Measurements from ENCODE around the gene CDKN1B.

CDKN1B gene

DNA sequence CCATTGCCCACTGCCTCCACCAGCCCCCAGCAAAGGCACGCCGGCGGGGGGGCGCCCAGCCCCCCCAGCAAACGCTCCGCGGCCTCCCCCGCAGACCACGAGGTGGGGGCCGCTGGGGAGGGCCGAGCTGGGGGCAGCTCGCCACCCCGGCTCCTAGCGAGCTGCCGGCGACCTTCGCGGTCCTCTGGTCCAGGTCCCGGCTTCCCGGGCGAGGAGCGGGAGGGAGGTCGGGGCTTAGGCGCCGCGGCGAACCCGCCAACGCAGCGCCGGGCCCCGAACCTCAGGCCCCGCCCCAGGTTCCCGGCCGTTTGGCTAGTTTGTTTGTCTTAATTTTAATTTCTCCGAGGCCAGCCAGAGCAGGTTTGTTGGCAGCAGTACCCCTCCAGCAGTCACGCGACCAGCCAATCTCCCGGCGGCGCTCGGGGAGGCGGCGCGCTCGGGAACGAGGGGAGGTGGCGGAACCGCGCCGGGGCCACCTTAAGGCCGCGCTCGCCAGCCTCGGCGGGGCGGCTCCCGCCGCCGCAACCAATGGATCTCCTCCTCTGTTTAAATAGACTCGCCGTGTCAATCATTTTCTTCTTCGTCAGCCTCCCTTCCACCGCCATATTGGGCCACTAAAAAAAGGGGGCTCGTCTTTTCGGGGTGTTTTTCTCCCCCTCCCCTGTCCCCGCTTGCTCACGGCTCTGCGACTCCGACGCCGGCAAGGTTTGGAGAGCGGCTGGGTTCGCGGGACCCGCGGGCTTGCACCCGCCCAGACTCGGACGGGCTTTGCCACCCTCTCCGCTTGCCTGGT, at the start of gene CDKN1B:
Gene CDKN1B (plus strand): TSS at position 576 of the 793 bp plus-strand sequence. CDS start 472 bp downstream, outside the sequence.
- peak within 1 kb of the TSS; percentile 99 for H3K9ac ChIP-seq (ENCODE audit: insufficient read length, low read depth)
- no peaks in the 10 kb centered on the region for H3K9me3 ChIP-seq (ENCODE audit: insufficient read depth, low read length)
- peaks cover 16% of the 10 kb centered on the region for H3K27me3 ChIP-seq (ENCODE audit: insufficient read depth, insufficient read length)
- peaks cover 16% of the 10 kb centered on the region for H3K4me1 ChIP-seq (ENCODE audit: insufficient read depth, insufficient read length)
- H3K36me3 ChIP-seq (ENCODE audit: insufficient read depth, insufficient read length, low read length): peaks cover 32% of the 10 kb centered on the region
- peak within 1 kb of the TSS; percentile 95 for H3K4me3 ChIP-seq (ENCODE audit: insufficient read length, low read depth)
- peak; percentile 93 for DNase-seq (ENCODE audit: low read depth, low spot score)
- TF ChIP-seq ZNF274 (IDR thresholded peaks at IDR 0.05; ENCODE audit: low read depth, low read length): no peak
- peak; percentile 76 for TF ChIP-seq YY1 (IDR thresholded peaks at IDR 0.05; ENCODE audit: insufficient read depth, insufficient read length)

DNA sequence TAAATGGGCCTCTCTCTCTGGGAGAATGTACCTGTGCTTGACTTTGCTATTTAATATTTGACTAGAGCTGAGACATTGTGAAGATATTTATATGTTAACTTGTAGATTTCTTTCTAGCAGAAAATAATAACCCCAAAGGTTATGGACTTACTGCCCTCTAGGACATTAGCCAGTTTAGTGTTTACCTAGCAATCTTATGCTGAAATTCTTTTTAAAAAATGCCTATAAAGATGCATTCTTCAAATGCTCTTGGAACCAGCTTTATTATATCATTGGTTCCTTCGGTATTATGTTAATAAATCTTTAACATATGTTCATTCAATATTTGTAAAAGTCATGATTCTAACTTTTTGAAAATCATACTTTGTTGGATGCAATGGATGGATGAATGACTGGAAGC, 49.2 kb upstream of the CDKN1B start:
- H3K4me3 ChIP-seq (ENCODE audit: insufficient read length, low read depth): no peak overlapping the region

DNA sequence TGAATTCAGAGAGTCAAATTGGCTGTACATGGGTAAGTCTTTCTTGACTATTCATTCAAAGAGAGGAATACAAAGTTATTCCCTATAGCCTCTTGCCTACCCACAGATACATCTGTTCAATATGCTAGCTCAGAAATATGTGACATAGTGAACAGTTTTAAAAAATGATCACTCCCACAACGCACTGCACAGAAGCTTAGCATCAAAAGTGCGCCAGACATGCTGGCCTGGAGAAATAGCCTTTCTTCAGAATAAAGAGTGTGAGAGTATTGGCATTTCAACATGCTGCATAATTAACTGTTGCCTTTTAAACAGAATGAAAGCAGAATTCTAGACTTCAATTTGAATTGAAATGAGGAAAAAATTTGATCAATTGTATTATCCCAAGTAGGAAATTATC, 48.1 kb upstream of the CDKN1B start:
- peaks cover 2% of the 10 kb centered on the region for H3K4me1 ChIP-seq (ENCODE audit: insufficient read depth, insufficient read length)
- H3K9ac ChIP-seq (ENCODE audit: insufficient read length, low read depth): no peak overlapping the region
- TF ChIP-seq ZNF274 (IDR thresholded peaks at IDR 0.05; ENCODE audit: low read depth, low read length): no peak
- TF ChIP-seq YY1 (IDR thresholded peaks at IDR 0.05; ENCODE audit: insufficient read depth, insufficient read length): no peak
- TF ChIP-seq SUZ12 (IDR thresholded peaks at IDR 0.05; ENCODE audit: extremely low read depth, insufficient read depth, insufficient read length): no peak

More for the DNA sequence above, 49.2 kb upstream of the CDKN1B start:
- peaks cover 2% of the 10 kb centered on the region for H3K4me1 ChIP-seq (ENCODE audit: insufficient read depth, insufficient read length)
- no peaks in the 10 kb centered on the region; the same call in 1 of the 2 replicates for H3K9me3 ChIP-seq (ENCODE audit: insufficient read depth, low read length)
- no peaks in the 10 kb centered on the region for H3K27me3 ChIP-seq (ENCODE audit: insufficient read depth, insufficient read length)
- no peak for DNase-seq (ENCODE audit: low read depth, low spot score)
- H3K9ac ChIP-seq (ENCODE audit: insufficient read length, low read depth): no peak overlapping the region
- peaks cover 5% of the 10 kb centered on the region for H3K36me3 ChIP-seq (ENCODE audit: insufficient read depth, insufficient read length, low read length)
- TF ChIP-seq ZNF274 (IDR thresholded peaks at IDR 0.05; ENCODE audit: low read depth, low read length) (no peak), YY1 (IDR thresholded peaks at IDR 0.05; ENCODE audit: insufficient read depth, insufficient read length) (no peak), SUZ12 (IDR thresholded peaks at IDR 0.05; ENCODE audit: extremely low read depth, insufficient read depth, insufficient read length) (no peak)

DNA sequence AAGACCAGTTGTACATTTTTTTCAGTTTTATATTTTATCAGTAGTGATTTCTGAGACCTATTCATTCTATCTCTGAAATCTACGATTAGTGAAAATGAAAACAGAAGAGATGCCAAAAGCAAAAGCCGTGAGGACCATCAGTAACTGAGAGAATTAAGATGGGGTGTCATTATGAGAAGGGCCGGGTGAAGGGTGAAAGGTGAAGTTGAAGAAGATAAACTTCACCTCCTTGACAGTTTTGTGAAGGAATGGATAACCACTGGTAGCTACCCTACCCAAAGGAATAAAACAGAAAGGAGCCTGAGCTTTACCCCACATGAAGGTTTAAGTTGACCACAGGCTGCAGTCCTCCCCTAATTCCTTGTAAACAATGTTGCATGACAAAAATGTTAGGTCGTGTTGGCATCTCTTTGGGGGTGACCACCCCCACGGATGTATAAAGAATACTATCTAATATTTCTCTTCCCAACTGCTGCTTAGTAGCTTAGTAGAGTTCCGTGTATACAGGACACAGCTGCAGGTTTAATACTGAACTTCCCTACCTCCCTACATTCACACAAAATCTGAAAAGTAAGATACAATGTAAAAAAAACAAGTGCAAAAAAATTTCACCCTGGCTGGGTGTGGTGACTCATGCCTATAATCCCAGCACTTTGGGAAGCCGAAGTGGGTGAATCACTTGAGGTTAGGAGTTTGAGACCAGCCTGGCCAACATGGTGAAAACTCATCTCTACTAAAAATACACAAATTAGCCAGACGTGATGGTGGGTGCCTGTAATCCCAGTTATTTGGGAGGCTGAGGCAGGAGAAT, 45.1 kb upstream of the CDKN1B start:
- Histone ChIP-seq H3K4me3 (ENCODE audit: insufficient read length, low read depth) (no peak overlapping the region), H3K9me3 (ENCODE audit: insufficient read depth, low read length) (no peaks in the 10 kb centered on the region), H3K4me1 (ENCODE audit: insufficient read depth, insufficient read length) (peaks cover 2% of the 10 kb centered on the region), H3K36me3 (ENCODE audit: insufficient read depth, insufficient read length, low read length) (peaks cover 15% of the 10 kb centered on the region), H3K9ac (ENCODE audit: insufficient read length, low read depth) (no peak overlapping the region), H3K27me3 (ENCODE audit: insufficient read depth, insufficient read length) (peaks cover 5% of the 10 kb centered on the region)
- TF ChIP-seq YY1 (IDR thresholded peaks at IDR 0.05; ENCODE audit: insufficient read depth, insufficient read length): no peak
- TF ChIP-seq ZNF274 (IDR thresholded peaks at IDR 0.05; ENCODE audit: low read depth, low read length): no peak
- no peak for TF ChIP-seq SUZ12 (IDR thresholded peaks at IDR 0.05; ENCODE audit: extremely low read depth, insufficient read depth, insufficient read length)
- no peak for DNase-seq (ENCODE audit: low read depth, low spot score)

More for the DNA sequence above, 48.1 kb upstream of the CDKN1B start:
- Histone ChIP-seq H3K27me3 (ENCODE audit: insufficient read depth, insufficient read length) (no peaks in the 10 kb centered on the region), H3K9me3 (ENCODE audit: insufficient read depth, low read length) (no peaks in the 10 kb centered on the region), H3K4me3 (ENCODE audit: insufficient read length, low read depth) (no peak overlapping the region), H3K36me3 (ENCODE audit: insufficient read depth, insufficient read length, low read length) (peaks cover 5% of the 10 kb centered on the region)
- no peak for DNase-seq (ENCODE audit: low read depth, low spot score)

DNA sequence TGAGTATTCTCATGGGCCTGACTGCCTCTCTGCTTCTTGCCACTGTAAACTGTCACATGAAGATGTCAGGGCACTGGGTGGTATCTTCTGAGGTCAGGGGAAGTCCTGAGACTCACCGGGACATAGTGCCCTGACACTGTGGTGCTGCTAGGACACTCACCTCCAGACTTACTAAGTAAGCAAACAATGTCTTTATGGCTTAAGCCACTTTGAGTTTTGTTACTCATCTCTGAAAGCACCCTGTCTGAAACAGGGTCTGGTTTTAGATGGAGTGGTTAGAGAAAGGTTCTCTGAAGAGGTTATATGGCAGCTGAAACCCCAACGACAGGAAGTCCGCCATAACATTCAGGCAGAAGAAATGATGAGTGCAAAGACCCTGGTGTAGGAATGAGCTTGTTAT, 43.9 kb upstream of the CDKN1B start:
- Histone ChIP-seq H3K9me3 (ENCODE audit: insufficient read depth, low read length) (no peaks in the 10 kb centered on the region), H3K27me3 (ENCODE audit: insufficient read depth, insufficient read length) (peaks cover 5% of the 10 kb centered on the region), H3K4me1 (ENCODE audit: insufficient read depth, insufficient read length) (peaks cover 2% of the 10 kb centered on the region), H3K36me3 (ENCODE audit: insufficient read depth, insufficient read length, low read length) (peaks cover 15% of the 10 kb centered on the region), H3K9ac (ENCODE audit: insufficient read length, low read depth) (no peak overlapping the region), H3K4me3 (ENCODE audit: insufficient read length, low read depth) (no peak overlapping the region)
- DNase-seq (ENCODE audit: low read depth, low spot score): no peak
- no peak for TF ChIP-seq YY1 (IDR thresholded peaks at IDR 0.05; ENCODE audit: insufficient read depth, insufficient read length)
- no peak for TF ChIP-seq SUZ12 (IDR thresholded peaks at IDR 0.05; ENCODE audit: extremely low read depth, insufficient read depth, insufficient read length)

DNA sequence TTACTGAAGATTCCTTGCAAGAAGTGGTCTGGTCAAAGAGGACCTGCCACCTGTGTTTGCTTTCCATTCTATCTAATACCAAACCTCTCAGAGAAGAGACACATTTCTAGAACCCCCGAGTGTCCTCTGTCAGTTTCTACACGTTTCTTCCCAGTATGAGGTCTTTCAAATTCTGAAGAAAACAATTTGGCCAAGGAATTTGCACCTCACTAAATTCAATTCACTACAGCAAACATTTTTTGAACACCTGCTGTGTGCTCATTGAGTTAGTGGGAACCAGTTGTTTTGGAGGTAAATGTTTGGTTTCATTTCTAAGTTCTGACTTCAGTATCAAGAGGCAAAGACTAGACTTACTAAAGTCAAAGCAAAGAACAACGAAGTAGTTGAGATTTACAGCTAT, 40.6 kb upstream of the CDKN1B start:
- Histone ChIP-seq H3K36me3 (ENCODE audit: insufficient read depth, insufficient read length, low read length) (peaks cover 14% of the 10 kb centered on the region), H3K9ac (ENCODE audit: insufficient read length, low read depth) (no peak overlapping the region), H3K4me3 (ENCODE audit: insufficient read length, low read depth) (no peak overlapping the region), H3K4me1 (ENCODE audit: insufficient read depth, insufficient read length) (peaks cover 7% of the 10 kb centered on the region), H3K9me3 (ENCODE audit: insufficient read depth, low read length) (no peaks in the 10 kb centered on the region), H3K27me3 (ENCODE audit: insufficient read depth, insufficient read length) (peaks cover 5% of the 10 kb centered on the region)
- no peak for TF ChIP-seq SUZ12 (IDR thresholded peaks at IDR 0.05; ENCODE audit: extremely low read depth, insufficient read depth, insufficient read length)
- TF ChIP-seq ZNF274 (IDR thresholded peaks at IDR 0.05; ENCODE audit: low read depth, low read length): no peak
- no peak for TF ChIP-seq YY1 (IDR thresholded peaks at IDR 0.05; ENCODE audit: insufficient read depth, insufficient read length)
- peak; percentile 90 for DNase-seq (ENCODE audit: low read depth, low spot score)

Data from NT2/D1 (cell line).